GM18517 (cell line): ENCODE results near the gene CRYBB3.
"Not testable (repeated sequence)": the region's sequence is repeated elsewhere in the genome, so short reads cannot be mapped to it uniquely, and the experiment has no call there.

ENCODE experiments used
- ATAC-seq: cut with Tn5 transposase; IDR thresholded peaks from one replicate; pipeline ENCODE4 v1.9.1; 2021; ENCODE audit warnings: mild to moderate bottlenecking, moderate library complexity; ENCODE audit not compliant: unreplicated experiment

Gene CRYBB3

GRCh38 chr22:25174888-25175411 lies 24.7 kb upstream of the CRYBB3 start:
- no peak for ATAC-seq

- no peak for ATAC-seq
Observed at GRCh38 chr22:25176175-25176574, 23.5 kb upstream of the CRYBB3 start.

GRCh38 chr22:25176799-25177198 lies 22.9 kb upstream of the CRYBB3 start:
- ATAC-seq: no peak

- ATAC-seq: no peak
Observed at GRCh38 chr22:25177226-25177625, 22.4 kb upstream of the CRYBB3 start.

GRCh38 chr22:25177895-25178294 lies 21.8 kb upstream of the CRYBB3 start:
- ATAC-seq: no peak

GRCh38 chr22:25178348-25178747 lies 21.3 kb upstream of the CRYBB3 start:
- not testable (repeated sequence) for ATAC-seq

GRCh38 chr22:25178869-25179631 lies 20.6 kb upstream of the CRYBB3 start:
- ATAC-seq: not testable (repeated sequence)

GRCh38 chr22:25182131-25183110 lies 17.2 kb upstream of the CRYBB3 start:
- no peak for ATAC-seq

GRCh38 chr22:25183949-25184619 lies 15.6 kb upstream of the CRYBB3 start:
- ATAC-seq: no peak

- no peak for ATAC-seq
Observed at GRCh38 chr22:25186140-25186539, 13.5 kb upstream of the CRYBB3 start.

GRCh38 chr22:25187469-25187868 lies 12.2 kb upstream of the CRYBB3 start:
- ATAC-seq: no peak

- ATAC-seq: no peak
Observed at GRCh38 chr22:25192406-25192805, 7.3 kb upstream of the CRYBB3 start.

- no peak for ATAC-seq
Observed at GRCh38 chr22:25193130-25193529, 6.5 kb upstream of the CRYBB3 start.

GRCh38 chr22:25193548-25193947 lies 6.1 kb upstream of the CRYBB3 start:
- no peak for ATAC-seq

GRCh38 chr22:25196326-25196725 lies 3.3 kb upstream of the CRYBB3 start:
- no peak for ATAC-seq

- no peak for ATAC-seq
Observed at GRCh38 chr22:25197340-25197739, 2.3 kb upstream of the CRYBB3 start.

- no peak for ATAC-seq
Observed at GRCh38 chr22:25200967-25201366, 1.3 kb downstream of the CRYBB3 start.

GRCh38 chr22:25201557-25202273 lies 2.1 kb downstream of the CRYBB3 start:
- no peak for ATAC-seq

- no peak for ATAC-seq
Observed at GRCh38 chr22:25202290-25202921, 2.7 kb downstream of the CRYBB3 start.

GRCh38 chr22:25203082-25203481 lies 3.4 kb downstream of the CRYBB3 start:
- ATAC-seq: no peak
